Endothelial cell of umbilical vein (primary cell): ENCODE results near the gene MRGPRG. TPM values are rescaled to one million over a fixed set of nuclear protein-coding genes. Genes with fewer than 3 reads are reported as not detected.

Source experiments
- BruUV-seq: library from RNA; stranded (reverse); fragments of 400-500 nt; replicated peaks from 2 replicates; lab custom pipeline; 2021; lab: Mats Ljungman, UMichigan
- CTCF ChIA-PET: fragments of 300-600, 350-600 bp; sonication (Branson Sonifier 250); formaldehyde crosslinking; loops from one replicate; lab custom pipeline; 2021; ENCODE audit warnings: antibody characterized with exemption, inconsistent platforms; lab: Charles Lee
- POLR2A ChIA-PET: fragments of 300-600, 350-600 bp; sonication (Branson Sonifier 250); formaldehyde crosslinking; loops from one replicate; lab custom pipeline; 2021; ENCODE audit warnings: antibody characterized with exemption, inconsistent platforms; lab: Charles Lee
- DNase-seq: peaks from one replicate; pipeline ENCODE4 v3.0.0-alpha.2; 2011; ENCODE audit warnings: low read depth, low spot score
- FAIRE-seq: peaks from 2 replicates; lab custom pipeline; 2011; peaks lifted over from hg19 to GRCh38; lab: Jason Lieb, UNC
- H2AFZ ChIP-seq: 2 replicates; pipeline ENCODE4 v1.6.0; 2012; ENCODE audit warnings: low read depth, low read length, control low read depth, inconsistent platforms
- H3K27ac ChIP-seq: 2 replicates; pipeline ENCODE4 v1.5.1; 2011; ENCODE audit warnings: low read depth, mild to moderate bottlenecking, control low read depth, low read length, moderate library complexity; ENCODE audit not compliant: insufficient read depth
- H3K27me3 ChIP-seq, 2 experiments: 2 replicates each; pipeline versions ENCODE4 v1.6.0 to v1.6.1; 2011; ENCODE audit warnings: low read length in 2 of 2, mixed read lengths in 1 of 2; ENCODE audit not compliant: control insufficient read depth in 2 of 2, insufficient read depth in 2 of 2
- H3K36me3 ChIP-seq, 2 experiments: 2 replicates in 1 of 2; 3 replicates in 1 of 2; pipeline ENCODE4 v1.5.1; 2011; ENCODE audit warnings: low read length in 2 of 2, mild to moderate bottlenecking in 1 of 2, moderate library complexity in 1 of 2; ENCODE audit not compliant: control insufficient read depth in 2 of 2, insufficient read depth in 2 of 2; ENCODE audit errors: extremely low read depth in 1 of 2
- H3K4me1 ChIP-seq: 3 replicates; pipeline ENCODE4 v1.5.1; 2011; ENCODE audit warnings: mild to moderate bottlenecking, low read length; ENCODE audit not compliant: control insufficient read depth, insufficient read depth; ENCODE audit errors: extremely low read depth
- H3K4me2 ChIP-seq: 2 replicates; pipeline ENCODE4 v1.6.1; 2011; ENCODE audit warnings: low read length, control low read depth, mixed read lengths; ENCODE audit not compliant: insufficient read depth
- H3K4me3 ChIP-seq, 3 experiments: fragments of 200-600 bp in 1 of 3; sonication (generic), shearing (Covaris generic) in 1 of 3; replicated peaks in 1 of 3; 2 replicates each; pipeline ENCODE4 v1.5.1; 2011 to 2016; ENCODE audit warnings: control low read depth in 3 of 3, low read length in 3 of 3, mild to moderate bottlenecking in 2 of 3, inconsistent platforms in 1 of 3, low read depth in 1 of 3, moderate library complexity in 1 of 3; ENCODE audit not compliant: insufficient read depth in 1 of 3
- H3K79me2 ChIP-seq: 2 replicates; pipeline ENCODE4 v1.6.0; 2012; ENCODE audit warnings: low read length, inconsistent platforms; ENCODE audit not compliant: control insufficient read depth, insufficient read depth
- H3K9ac ChIP-seq: replicated peaks from 2 replicates; pipeline ENCODE3; 2011; ENCODE audit warnings: low read length, control low read depth; ENCODE audit not compliant: insufficient read depth; ENCODE audit errors: extremely low read depth
- H3K9me1 ChIP-seq: replicated peaks from 3 replicates; pipeline ENCODE4 v1.6.0; 2011; ENCODE audit warnings: mild to moderate bottlenecking, low read length; ENCODE audit not compliant: control insufficient read depth, insufficient read depth; ENCODE audit errors: extremely low read depth
- H3K9me3 ChIP-seq: replicated peaks from 2 replicates; pipeline ENCODE4 v1.5.1; 2012; ENCODE audit warnings: low read length, inconsistent platforms; ENCODE audit not compliant: control insufficient read depth, insufficient read depth
- H4K20me1 ChIP-seq: replicated peaks from 2 replicates; pipeline ENCODE3; 2011; ENCODE audit warnings: mild to moderate bottlenecking, low read length; ENCODE audit not compliant: control insufficient read depth, insufficient read depth; ENCODE audit errors: extremely low read depth
- EZH2 ChIP-seq: IDR thresholded peaks from 2 replicates; pipeline ENCODE4 v1.6.1; 2012; ENCODE audit warnings: borderline replicate concordance, low read depth, mild to moderate bottlenecking, moderate library complexity, low read length, inconsistent platforms; ENCODE audit not compliant: severe bottlenecking
- FOS ChIP-seq: IDR thresholded peaks from 2 replicates; pipeline ENCODE4 v1.6.1; 2011; ENCODE audit warnings: mild to moderate bottlenecking, low read length, moderate library complexity, borderline replicate concordance; ENCODE audit not compliant: insufficient read depth
- GATA2 ChIP-seq: IDR thresholded peaks from 2 replicates; pipeline ENCODE4 v1.7.0; 2011; ENCODE audit warnings: low read depth, mild to moderate bottlenecking, moderate library complexity, mixed read lengths, low read length; ENCODE audit not compliant: insufficient read length, insufficient read depth
- JUN ChIP-seq: IDR thresholded peaks from 2 replicates; pipeline ENCODE4 v1.6.1; 2011; ENCODE audit warnings: borderline replicate concordance, low read depth; ENCODE audit not compliant: insufficient read length, insufficient read depth
- MYC ChIP-seq: IDR thresholded peaks from one replicate; pipeline ENCODE4 v1.6.1; 2011; ENCODE audit warnings: mild to moderate bottlenecking, low read depth, low read length
- POLR2A ChIP-seq: IDR thresholded peaks from 2 replicates; pipeline ENCODE4 v1.6.1; 2012; ENCODE audit warnings: low read depth, mild to moderate bottlenecking, control low read depth, low read length
- POLR2AphosphoS5 ChIP-seq: IDR thresholded peaks from 2 replicates; pipeline ENCODE4 v1.6.1; 2012; ENCODE audit warnings: low read depth, mild to moderate bottlenecking, control low read depth, low read length, moderate library complexity; ENCODE audit not compliant: insufficient read depth
- dilution Hi-C: fragments of 300-500 bp; cut with MboI; formaldehyde crosslinking; loops from one replicate; pipeline ENCODE4 v1.15.0; 2019; ENCODE audit warnings: low sequenced_read_pairs; ENCODE audit not compliant: extremely low pct_ligation_motif_present
- intact Hi-C: fragments of 100-400 bp; cut with micrococcal nuclease; formaldehyde crosslinking; loops from one replicate; pipeline ENCODE4 v1.10.0; 2022
- polyA plus RNA-seq, 4 experiments: library from polyadenylated mRNA; depleted of rRNA in 3 of 4; stranded (reverse) in 3 of 4; unstranded in 1 of 4; fragments of >200 nt; gene quantifications; 2 replicates each; pipeline versions ENCODE4 v1.2.1 to v1.2.3, GENCODE V29; 2011 to 2012; ENCODE audit warnings: missing spikeins in 1 of 4
- total RNA-seq: library from RNA; stranded (reverse); gene quantifications from 2 replicates; pipeline ENCODE4 v1.2.3, GENCODE V29; 2021
- TF ChIP-seq, protein P1 (sequence below): IDR thresholded peaks from 2 replicates; pipeline ENCODE4 v1.6.1; 2011; ENCODE audit not compliant: insufficient read depth, insufficient read length
- TF ChIP-seq, protein P2 (sequence below), 2 donors: IDR thresholded peaks; 1 replicate in 1 of 2; 2 replicates in 1 of 2; pipeline ENCODE4 v1.5.1; 2011; ENCODE audit warnings: low read length in 2 of 2, mild to moderate bottlenecking in 2 of 2, moderate library complexity in 2 of 2, control low read depth in 1 of 2, inconsistent platforms in 1 of 2, low read depth in 1 of 2; ENCODE audit not compliant: insufficient read depth in 1 of 2; ENCODE audit errors: extremely low read depth in 1 of 2

The MRGPRG gene
- total and polyA plus RNA-seq, 2 donors (not counting 3 experiments of a cell fraction or from before 2014, with no cell fraction given): not detected

DNA sequence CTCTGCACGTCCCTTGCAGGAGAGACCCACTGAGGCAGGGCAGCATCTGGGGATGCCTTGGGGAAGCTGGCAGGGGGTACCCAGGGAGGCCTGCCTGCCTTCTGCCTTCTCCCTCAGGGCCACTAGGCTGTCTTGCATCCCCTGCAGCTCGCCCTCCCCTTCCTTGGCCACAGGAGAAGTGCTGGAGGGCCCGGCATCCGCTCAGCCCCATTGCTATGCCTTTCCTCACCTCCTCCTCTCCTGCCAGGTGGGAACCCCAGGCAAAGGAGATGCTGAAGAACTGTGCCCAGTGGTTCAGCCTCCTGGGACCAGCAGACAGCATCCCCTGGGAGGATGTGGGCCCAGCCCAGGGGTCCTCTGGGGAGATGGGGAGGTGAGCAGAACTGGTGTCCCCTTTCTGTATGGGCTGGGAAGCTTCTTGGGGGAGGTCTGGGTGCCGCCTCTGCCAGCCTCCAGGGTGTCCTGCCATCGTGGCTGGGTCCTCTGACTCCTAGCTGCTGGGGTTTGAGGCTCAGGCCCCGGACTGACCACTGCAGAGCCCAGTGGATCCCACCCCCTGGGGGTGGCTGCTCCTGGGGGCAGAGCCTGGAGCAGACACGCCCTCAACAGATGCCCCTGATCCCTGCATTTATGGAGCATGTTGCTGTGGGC, 20.6 kb downstream of the MRGPRG start:
- no peaks in the 10 kb centered on the region for H3K9me1 ChIP-seq
- dilution Hi-C loops (no loop called here), intact Hi-C loops (no loop called here)
- DNase-seq: no peak
- H2AFZ ChIP-seq: no peak overlapping the region
- no TSS peak for BruUV-seq
- no peak overlapping the region for H3K4me2 ChIP-seq
- ChIA-PET POLR2A (no interaction called here), CTCF (interaction anchor here (1.1 kb wide), 1 partner anchor 12 kb away, joined by 3 read pairs; no protein-coding TSS in a partner anchor)
- H3K27ac ChIP-seq: no peak overlapping the region
- H3K4me3 ChIP-seq: no peak overlapping the region
- H3K27me3 ChIP-seq: peaks cover 4 to 10% of the 10 kb centered on the region in 2 experiments
- H4K20me1 ChIP-seq: no peaks in the 10 kb centered on the region
- TF ChIP-seq JUN (no peak), GATA2 (no peak), POLR2A (no peak), POLR2AphosphoS5 (no peak), FOS (no peak), MYC (no peak), EZH2 (no peak)
- TF ChIP-seq, protein P1, sequence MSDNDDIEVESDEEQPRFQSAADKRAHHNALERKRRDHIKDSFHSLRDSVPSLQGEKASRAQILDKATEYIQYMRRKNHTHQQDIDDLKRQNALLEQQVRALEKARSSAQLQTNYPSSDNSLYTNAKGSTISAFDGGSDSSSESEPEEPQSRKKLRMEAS: no peak
- TF ChIP-seq, protein P2, sequence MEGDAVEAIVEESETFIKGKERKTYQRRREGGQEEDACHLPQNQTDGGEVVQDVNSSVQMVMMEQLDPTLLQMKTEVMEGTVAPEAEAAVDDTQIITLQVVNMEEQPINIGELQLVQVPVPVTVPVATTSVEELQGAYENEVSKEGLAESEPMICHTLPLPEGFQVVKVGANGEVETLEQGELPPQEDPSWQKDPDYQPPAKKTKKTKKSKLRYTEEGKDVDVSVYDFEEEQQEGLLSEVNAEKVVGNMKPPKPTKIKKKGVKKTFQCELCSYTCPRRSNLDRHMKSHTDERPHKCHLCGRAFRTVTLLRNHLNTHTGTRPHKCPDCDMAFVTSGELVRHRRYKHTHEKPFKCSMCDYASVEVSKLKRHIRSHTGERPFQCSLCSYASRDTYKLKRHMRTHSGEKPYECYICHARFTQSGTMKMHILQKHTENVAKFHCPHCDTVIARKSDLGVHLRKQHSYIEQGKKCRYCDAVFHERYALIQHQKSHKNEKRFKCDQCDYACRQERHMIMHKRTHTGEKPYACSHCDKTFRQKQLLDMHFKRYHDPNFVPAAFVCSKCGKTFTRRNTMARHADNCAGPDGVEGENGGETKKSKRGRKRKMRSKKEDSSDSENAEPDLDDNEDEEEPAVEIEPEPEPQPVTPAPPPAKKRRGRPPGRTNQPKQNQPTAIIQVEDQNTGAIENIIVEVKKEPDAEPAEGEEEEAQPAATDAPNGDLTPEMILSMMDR (IDR thresholded peaks at IDR 0.05; ENCODE audit: extremely low read depth in 1 of 2, insufficient read depth in 1 of 2, low read depth in 1 of 2, low read length in 2 of 2): no peak
- no peaks in the 10 kb centered on the region for H3K9me3 ChIP-seq
- no peaks in the 10 kb centered on the region for H3K4me1 ChIP-seq
- no peaks in the 10 kb centered on the region for H3K79me2 ChIP-seq
- FAIRE-seq: no peak
- H3K36me3 ChIP-seq: no peaks in the 10 kb centered on the region
- no peak overlapping the region for H3K9ac ChIP-seq
